ENCODE data around the gene PPP1R14C.

The PPP1R14C gene

DNA sequence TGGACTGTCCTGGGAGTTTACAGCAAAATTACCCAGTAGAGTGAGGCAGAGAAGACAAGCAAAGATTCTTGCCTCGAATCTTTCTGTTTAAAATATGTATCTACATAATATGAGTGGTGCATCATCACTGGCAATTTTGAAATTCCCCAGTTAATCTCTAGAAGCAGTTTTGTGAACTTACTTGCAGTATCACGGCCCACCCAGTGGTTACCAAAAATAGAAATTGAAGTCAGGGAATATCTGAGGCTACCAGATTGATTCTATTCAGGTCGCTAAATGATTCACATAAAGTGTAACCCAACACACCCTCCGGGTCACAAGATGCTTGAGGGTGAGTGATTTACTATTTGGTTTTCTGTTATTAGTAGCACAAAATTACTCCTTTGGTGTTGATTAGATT lies 111.9 kb downstream of the PPP1R14C start:
- TF ChIP-seq FOXP2 (optimal IDR thresholded peaks at IDR 0.05; ENCODE audit: borderline replicate concordance, extremely low read depth, extremely low read length, insufficient read depth) (no peak), TAF1 (IDR thresholded peaks at IDR 0.05; ENCODE audit: borderline replicate concordance, insufficient read depth, low read length) (no peak), SIN3A (IDR thresholded peaks at IDR 0.05; ENCODE audit: borderline replicate concordance, insufficient read depth, low read length) (no peak), POLR2AphosphoS5 (IDR thresholded peaks at IDR 0.05; ENCODE audit: low read depth, low read length) (no peak)
- TF ChIP-seq, protein P1, sequence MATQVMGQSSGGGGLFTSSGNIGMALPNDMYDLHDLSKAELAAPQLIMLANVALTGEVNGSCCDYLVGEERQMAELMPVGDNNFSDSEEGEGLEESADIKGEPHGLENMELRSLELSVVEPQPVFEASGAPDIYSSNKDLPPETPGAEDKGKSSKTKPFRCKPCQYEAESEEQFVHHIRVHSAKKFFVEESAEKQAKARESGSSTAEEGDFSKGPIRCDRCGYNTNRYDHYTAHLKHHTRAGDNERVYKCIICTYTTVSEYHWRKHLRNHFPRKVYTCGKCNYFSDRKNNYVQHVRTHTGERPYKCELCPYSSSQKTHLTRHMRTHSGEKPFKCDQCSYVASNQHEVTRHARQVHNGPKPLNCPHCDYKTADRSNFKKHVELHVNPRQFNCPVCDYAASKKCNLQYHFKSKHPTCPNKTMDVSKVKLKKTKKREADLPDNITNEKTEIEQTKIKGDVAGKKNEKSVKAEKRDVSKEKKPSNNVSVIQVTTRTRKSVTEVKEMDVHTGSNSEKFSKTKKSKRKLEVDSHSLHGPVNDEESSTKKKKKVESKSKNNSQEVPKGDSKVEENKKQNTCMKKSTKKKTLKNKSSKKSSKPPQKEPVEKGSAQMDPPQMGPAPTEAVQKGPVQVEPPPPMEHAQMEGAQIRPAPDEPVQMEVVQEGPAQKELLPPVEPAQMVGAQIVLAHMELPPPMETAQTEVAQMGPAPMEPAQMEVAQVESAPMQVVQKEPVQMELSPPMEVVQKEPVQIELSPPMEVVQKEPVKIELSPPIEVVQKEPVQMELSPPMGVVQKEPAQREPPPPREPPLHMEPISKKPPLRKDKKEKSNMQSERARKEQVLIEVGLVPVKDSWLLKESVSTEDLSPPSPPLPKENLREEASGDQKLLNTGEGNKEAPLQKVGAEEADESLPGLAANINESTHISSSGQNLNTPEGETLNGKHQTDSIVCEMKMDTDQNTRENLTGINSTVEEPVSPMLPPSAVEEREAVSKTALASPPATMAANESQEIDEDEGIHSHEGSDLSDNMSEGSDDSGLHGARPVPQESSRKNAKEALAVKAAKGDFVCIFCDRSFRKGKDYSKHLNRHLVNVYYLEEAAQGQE (IDR thresholded peaks at IDR 0.05; ENCODE audit: insufficient read depth in 1 of 2, low read depth in 2 of 2, low read length in 2 of 2): no peak

DNA sequence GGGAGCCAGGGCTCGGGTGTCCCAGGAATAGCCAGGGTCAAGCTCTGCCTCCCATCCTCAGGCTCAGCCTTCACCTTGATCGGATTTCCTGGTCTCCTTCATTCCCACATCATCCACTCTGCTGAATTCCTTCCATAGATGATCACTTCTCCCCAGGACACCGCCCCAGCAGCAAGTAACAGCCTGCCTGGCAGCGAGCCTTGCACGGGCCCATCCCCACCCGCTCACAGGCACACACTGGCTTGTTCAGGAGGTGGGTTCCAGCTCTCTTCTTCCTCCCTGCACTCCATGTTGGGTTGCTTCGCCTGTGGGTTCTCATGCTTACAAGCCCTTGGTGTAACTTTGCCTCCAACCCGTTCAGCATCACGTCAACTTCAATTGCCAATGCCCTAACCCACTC lies 113.0 kb downstream of the PPP1R14C start:
- TF ChIP-seq, protein P1 (IDR thresholded peaks at IDR 0.05; ENCODE audit: insufficient read depth in 1 of 2, low read depth in 2 of 2, low read length in 2 of 2): no peak
- no peak for TF ChIP-seq SIN3A (IDR thresholded peaks at IDR 0.05; ENCODE audit: borderline replicate concordance, insufficient read depth, low read length)
- no peak for TF ChIP-seq FOXP2 (optimal IDR thresholded peaks at IDR 0.05; ENCODE audit: borderline replicate concordance, extremely low read depth, extremely low read length, insufficient read depth)
- no peak for TF ChIP-seq TAF1 (IDR thresholded peaks at IDR 0.05; ENCODE audit: borderline replicate concordance, insufficient read depth, low read length)
- no peak for TF ChIP-seq POLR2AphosphoS5 (IDR thresholded peaks at IDR 0.05; ENCODE audit: low read depth, low read length)

DNA sequence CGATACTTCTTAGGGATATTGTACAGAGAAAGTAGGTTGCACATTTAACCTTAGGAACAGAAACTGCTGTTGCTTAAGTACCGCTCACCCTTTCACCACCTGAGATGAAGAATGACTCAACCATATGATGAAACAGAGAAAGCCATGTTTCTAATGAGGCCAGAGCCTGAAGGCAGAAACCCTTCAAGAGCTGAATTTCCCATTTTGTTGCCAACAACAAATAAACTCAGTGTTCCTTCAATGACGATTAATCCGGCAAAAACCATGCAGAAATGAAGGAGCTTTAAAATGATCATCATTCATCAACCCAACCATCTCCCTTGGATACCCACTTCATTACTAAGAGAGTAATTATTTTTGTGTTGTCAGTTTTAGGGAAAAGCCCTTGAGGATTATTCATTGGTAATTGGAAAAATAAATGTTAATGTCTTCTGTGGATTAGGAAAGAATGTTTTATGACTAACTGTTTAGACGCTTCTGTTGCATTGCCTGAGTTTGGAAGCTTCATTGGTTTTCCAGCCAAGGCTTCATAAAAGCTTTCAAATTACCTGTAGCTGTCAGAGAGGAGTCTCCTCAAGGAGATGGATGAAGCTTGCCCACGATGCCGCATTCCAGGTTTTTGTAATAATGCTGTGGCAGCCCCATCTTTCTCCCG lies 113.9 kb downstream of the PPP1R14C start:
- TF ChIP-seq SIN3A (IDR thresholded peaks at IDR 0.05; ENCODE audit: borderline replicate concordance, insufficient read depth, low read length) (no peak), FOXP2 (optimal IDR thresholded peaks at IDR 0.05; ENCODE audit: borderline replicate concordance, extremely low read depth, extremely low read length, insufficient read depth) (no peak), POLR2AphosphoS5 (IDR thresholded peaks at IDR 0.05; ENCODE audit: low read depth, low read length) (no peak), TAF1 (IDR thresholded peaks at IDR 0.05; ENCODE audit: borderline replicate concordance, insufficient read depth, low read length) (no peak)
- TF ChIP-seq, protein P1 (IDR thresholded peaks at IDR 0.05; ENCODE audit: insufficient read depth in 1 of 2, low read depth in 2 of 2, low read length in 2 of 2): no peak

DNA sequence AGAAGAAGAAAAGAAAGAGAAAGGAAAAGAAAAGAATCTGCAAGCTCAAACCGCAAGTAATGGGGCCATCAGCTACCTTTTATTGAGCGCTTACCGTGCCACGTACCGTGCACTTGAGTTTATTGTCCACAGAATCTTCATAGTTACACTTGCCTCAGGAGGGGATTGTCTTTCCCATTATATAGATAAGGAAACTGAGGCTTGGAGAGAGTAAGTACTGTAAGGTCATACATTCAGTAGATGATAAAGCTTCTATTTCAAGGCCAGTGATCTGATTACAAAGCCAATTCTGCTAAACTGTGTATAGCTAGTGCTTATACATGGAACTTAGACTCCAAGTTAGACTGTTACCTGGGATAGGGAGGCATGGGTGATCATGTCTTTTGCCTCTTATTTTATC lies 115.5 kb downstream of the PPP1R14C start:
- TF ChIP-seq POLR2AphosphoS5 (IDR thresholded peaks at IDR 0.05; ENCODE audit: low read depth, low read length) (no peak), FOXP2 (optimal IDR thresholded peaks at IDR 0.05; ENCODE audit: borderline replicate concordance, extremely low read depth, extremely low read length, insufficient read depth) (no peak), SIN3A (IDR thresholded peaks at IDR 0.05; ENCODE audit: borderline replicate concordance, insufficient read depth, low read length) (no peak), TAF1 (IDR thresholded peaks at IDR 0.05; ENCODE audit: borderline replicate concordance, insufficient read depth, low read length) (no peak)
- TF ChIP-seq, protein P1 (IDR thresholded peaks at IDR 0.05; ENCODE audit: insufficient read depth in 1 of 2, low read depth in 2 of 2, low read length in 2 of 2): no peak
